Right lobe of liver (tissue), 4 donors: ENCODE data around the gene PTPRD.

Source experiments
- POLR2A ChIP-seq: fragments of 450-650 bp; IDR thresholded peaks from one replicate; pipeline ENCODE4 v1.6.1; 2017; ENCODE audit warnings: antibody characterized with exemption, mild to moderate bottlenecking
- TF ChIP-seq, protein P1 (sequence below), 4 donors: fragments of 200-600 bp in 3 of 4; fragments of 450-650 bp in 1 of 4; IDR thresholded peaks; one replicate each; pipeline versions ENCODE4 v1.5.1 to v1.8.0; 2016 to 2022; ENCODE audit warnings: antibody characterized with exemption in 4 of 4, mild to moderate bottlenecking in 2 of 4
- donor health status: DM: no; HTN: no; CAD: no.
- donor health status: DM: no; HTN: no; CAD: no.
- donor health status: DM: no; HTN: yes; CAD: no.

DNA sequence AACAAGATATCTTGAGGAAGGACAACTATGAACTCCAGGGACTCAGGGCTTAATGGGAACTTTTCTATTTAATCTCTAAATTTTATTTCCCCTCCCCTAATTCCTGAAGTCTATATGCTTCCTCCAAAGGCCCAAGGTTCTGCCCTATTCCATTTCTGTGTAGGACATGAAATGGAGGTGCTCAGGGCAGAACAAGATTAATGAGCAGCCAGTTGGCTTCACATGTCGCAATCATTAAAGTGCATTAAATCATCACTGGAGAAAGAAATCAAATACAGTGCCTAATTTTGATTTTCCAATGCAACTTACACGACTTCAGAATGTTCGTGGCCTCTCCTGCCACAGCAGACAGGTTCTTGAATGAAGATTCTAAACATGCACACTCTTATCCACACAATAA lies 862.1 kb downstream of the PTPRD start:
- TF ChIP-seq, protein P1, sequence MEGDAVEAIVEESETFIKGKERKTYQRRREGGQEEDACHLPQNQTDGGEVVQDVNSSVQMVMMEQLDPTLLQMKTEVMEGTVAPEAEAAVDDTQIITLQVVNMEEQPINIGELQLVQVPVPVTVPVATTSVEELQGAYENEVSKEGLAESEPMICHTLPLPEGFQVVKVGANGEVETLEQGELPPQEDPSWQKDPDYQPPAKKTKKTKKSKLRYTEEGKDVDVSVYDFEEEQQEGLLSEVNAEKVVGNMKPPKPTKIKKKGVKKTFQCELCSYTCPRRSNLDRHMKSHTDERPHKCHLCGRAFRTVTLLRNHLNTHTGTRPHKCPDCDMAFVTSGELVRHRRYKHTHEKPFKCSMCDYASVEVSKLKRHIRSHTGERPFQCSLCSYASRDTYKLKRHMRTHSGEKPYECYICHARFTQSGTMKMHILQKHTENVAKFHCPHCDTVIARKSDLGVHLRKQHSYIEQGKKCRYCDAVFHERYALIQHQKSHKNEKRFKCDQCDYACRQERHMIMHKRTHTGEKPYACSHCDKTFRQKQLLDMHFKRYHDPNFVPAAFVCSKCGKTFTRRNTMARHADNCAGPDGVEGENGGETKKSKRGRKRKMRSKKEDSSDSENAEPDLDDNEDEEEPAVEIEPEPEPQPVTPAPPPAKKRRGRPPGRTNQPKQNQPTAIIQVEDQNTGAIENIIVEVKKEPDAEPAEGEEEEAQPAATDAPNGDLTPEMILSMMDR (IDR thresholded peaks at IDR 0.05): no peak
- TF ChIP-seq POLR2A: no peak
